Mesodermal cell (in vitro differentiated cells): Measurements from ENCODE around the gene ADGRE1.

Source experiments
- H3K27ac ChIP-seq: 2 replicates; pipeline ENCODE4 v1.7.0; 2013; ENCODE audit warnings: mild to moderate bottlenecking, low read depth, low read length, moderate library complexity; ENCODE audit not compliant: severe bottlenecking
- H3K36me3 ChIP-seq: 2 replicates; pipeline ENCODE4 v1.7.1; 2013; ENCODE audit warnings: mild to moderate bottlenecking, low read length, moderate library complexity; ENCODE audit not compliant: control insufficient read depth, insufficient read depth
- H3K4me1 ChIP-seq: one replicate; pipeline ENCODE4 v1.7.1; 2013; ENCODE audit warnings: mild to moderate bottlenecking, low read length; ENCODE audit not compliant: insufficient read depth, control insufficient read depth, poor library complexity, severe bottlenecking
- H3K4me3 ChIP-seq: 2 replicates; pipeline ENCODE4 v1.7.0; 2013; ENCODE audit warnings: low read length, control low read depth, mild to moderate bottlenecking; ENCODE audit not compliant: insufficient read depth, poor library complexity, severe bottlenecking; ENCODE audit errors: extremely low read depth
- H3K9me3 ChIP-seq: 2 replicates; pipeline ENCODE4 v1.7.1; 2013; ENCODE audit warnings: mild to moderate bottlenecking, low read length, moderate library complexity; ENCODE audit not compliant: control insufficient read depth
- WGBS, 2 experiments: methylation state at CpG; one replicate each; pipeline ENCODE4 v1.1.5; 2013; ENCODE audit warnings: missing lambda C conversion rate in 2 of 2; ENCODE audit not compliant: insufficient coverage in 2 of 2; 5-methylcytosine and 5-hydroxymethylcytosine counted together

The ADGRE1 gene

GRCh38 chr19:6983448-6983847 lies 96.1 kb downstream of the ADGRE1 start:
- H3K4me3 ChIP-seq: no peak overlapping the region
- H3K9me3 ChIP-seq: peaks cover 43% of the 10 kb centered on the region
- no peaks in the 10 kb centered on the region for H3K36me3 ChIP-seq
- H3K27ac ChIP-seq: no peak overlapping the region
- no peaks in the 10 kb centered on the region for H3K4me1 ChIP-seq

- Histone ChIP-seq H3K4me1 (no peaks in the 10 kb centered on the region), H3K9me3 (peaks cover 50% of the 10 kb centered on the region), H3K27ac (no peak overlapping the region), H3K36me3 (no peaks in the 10 kb centered on the region), H3K4me3 (no peak overlapping the region)
- WGBS, 2 experiments: 31 to 60% methylated on average over 1 to 3 of the region's 4 CpGs
These were observed 100.5 kb downstream of the ADGRE1 start for GRCh38 chr19:6987850-6988249.

- Histone ChIP-seq H3K9me3 (peaks cover 48% of the 10 kb centered on the region), H3K4me3 (no peak overlapping the region), H3K27ac (no peak overlapping the region), H3K4me1 (no peaks in the 10 kb centered on the region), H3K36me3 (no peaks in the 10 kb centered on the region)
- WGBS, 2 experiments: 63 to 87% methylated on average over 2 of the region's 3 CpGs
These were observed 100.9 kb downstream of the ADGRE1 start for GRCh38 chr19:6988257-6988656.
